ENCODE data around the gene EIF4B. TPM values are rescaled to one million over a fixed set of nuclear protein-coding genes. Genes with fewer than 3 reads are reported as not detected.
"Not testable (repeated sequence)": the region's sequence is repeated elsewhere in the genome, so short reads cannot be mapped to it uniquely, and the experiment has no call there.

EIF4B gene
- total and polyA plus RNA-seq, 4 donors, result 147 to 439 (median 306) TPM

DNA sequence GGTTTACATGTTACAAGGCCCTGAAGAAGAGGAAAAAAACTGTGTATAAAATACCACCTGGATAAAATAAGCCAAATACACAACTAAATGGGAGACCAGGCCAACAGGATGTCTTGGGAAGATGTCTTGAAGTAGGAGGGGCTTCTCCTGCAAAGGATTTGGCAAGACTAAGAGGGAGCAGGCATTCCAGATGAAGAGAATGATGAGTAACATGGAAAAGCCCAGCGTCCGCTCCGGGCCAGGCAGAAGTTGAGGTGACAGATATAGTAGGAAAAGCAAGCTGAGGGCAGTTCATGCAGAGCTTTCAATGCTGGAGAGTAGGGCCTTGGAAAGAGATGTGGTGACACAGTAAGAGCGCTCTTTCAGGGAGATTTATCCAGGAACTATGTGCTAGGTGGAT is 16.1 kb upstream of the EIF4B start:
- no peak overlapping the region for H3K27ac ChIP-seq (ENCODE audit: low read depth in 1 of 2, low read length in 2 of 2)
- no peaks in the 10 kb centered on the region for H3K36me3 ChIP-seq (ENCODE audit: control insufficient read depth in 1 of 2, insufficient read depth in 2 of 2, low read length in 1 of 2)
- peak in 1 of 2 donors; percentile 22 for DNase-seq
- ATAC-seq (ENCODE audit: low FRiP score), result no peak
- WGBS, 2 donors, result 93 to 94% methylated on average over 4 of the region's 4 CpGs
- H3K9me3 ChIP-seq (ENCODE audit: control insufficient read depth, low read length), result no peaks in the 10 kb centered on the region
- no peaks in the 10 kb centered on the region for H3K27me3 ChIP-seq (ENCODE audit: control insufficient read depth in 1 of 2, insufficient read depth in 2 of 2, low read length in 1 of 2)
- H3K4me3 ChIP-seq (ENCODE audit: low read length in 2 of 2), result no peak overlapping the region
- intact Hi-C loops (cut with DNase I), result no loop called here
- no peaks in the 10 kb centered on the region for H3K4me1 ChIP-seq (ENCODE audit: control insufficient read depth in 1 of 2, insufficient read depth in 2 of 2, low read length in 2 of 2)

DNA sequence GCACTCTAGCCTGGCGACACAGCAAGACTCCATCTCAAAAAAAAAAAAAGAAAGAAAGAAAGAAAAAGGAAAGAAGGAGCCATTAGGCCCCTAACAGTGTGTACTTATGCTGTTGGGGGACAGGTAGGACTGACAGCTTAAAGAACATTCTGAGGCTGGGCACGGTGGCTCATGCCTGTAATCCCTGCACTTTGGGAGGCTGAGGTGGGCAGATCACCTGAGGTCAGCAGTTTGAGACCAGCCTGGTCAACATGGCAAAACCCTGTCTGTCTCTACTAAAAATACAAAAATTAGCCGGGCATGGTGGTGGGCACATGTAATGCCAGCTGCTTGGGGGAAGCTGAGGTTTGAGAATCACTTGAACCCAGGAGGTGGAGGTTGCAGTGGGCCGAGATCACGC is 14.0 kb upstream of the EIF4B start:
- intact Hi-C loops (cut with DNase I); H3K36me3 ChIP-seq (ENCODE audit: control insufficient read depth in 1 of 2, insufficient read depth in 2 of 2, low read length in 1 of 2); H3K27me3 ChIP-seq (ENCODE audit: control insufficient read depth in 1 of 2, insufficient read depth in 2 of 2, low read length in 1 of 2); H3K9me3 ChIP-seq (ENCODE audit: control insufficient read depth, low read length); H3K4me3 ChIP-seq (ENCODE audit: low read length in 2 of 2); ATAC-seq (ENCODE audit: low FRiP score); H3K4me1 ChIP-seq (ENCODE audit: control insufficient read depth in 1 of 2, insufficient read depth in 2 of 2, low read length in 2 of 2); H3K27ac ChIP-seq (ENCODE audit: low read depth in 1 of 2, low read length in 2 of 2): not testable (repeated sequence)
- WGBS, 2 donors, result 89 to 95% methylated on average over 5 of the region's 5 CpGs
- peak in 1 of 2 donors; percentile 24 for DNase-seq

- no peak for ATAC-seq (ENCODE audit: low FRiP score)
- 73 to 77% methylated on average over 7 of the region's 7 CpGs for WGBS, 2 donors
- Histone ChIP-seq H3K36me3 (ENCODE audit: control insufficient read depth in 1 of 2, insufficient read depth in 2 of 2, low read length in 1 of 2) (no peaks in the 10 kb centered on the region), H3K27ac (ENCODE audit: low read depth in 1 of 2, low read length in 2 of 2) (no peak overlapping the region), H3K4me1 (ENCODE audit: control insufficient read depth in 1 of 2, insufficient read depth in 2 of 2, low read length in 2 of 2) (no peaks in the 10 kb centered on the region), H3K4me3 (ENCODE audit: low read length in 2 of 2) (no peak overlapping the region), H3K27me3 (ENCODE audit: control insufficient read depth in 1 of 2, insufficient read depth in 2 of 2, low read length in 1 of 2) (no peaks in the 10 kb centered on the region), H3K9me3 (ENCODE audit: control insufficient read depth, low read length) (no peaks in the 10 kb centered on the region)
- intact Hi-C loops (cut with DNase I), result no loop called here
- DNase-seq, result peak in 1 of 2 donors; percentile 24
These were observed 13.3 kb upstream of the EIF4B start for GRCh38 chr12:52992699-52993557.

GRCh38 chr12:52993558-52993869 is 12.7 kb upstream of the EIF4B start:
- Histone ChIP-seq H3K4me3 (ENCODE audit: low read length in 2 of 2) (no peak overlapping the region), H3K9me3 (ENCODE audit: control insufficient read depth, low read length) (no peaks in the 10 kb centered on the region), H3K4me1 (ENCODE audit: control insufficient read depth in 1 of 2, insufficient read depth in 2 of 2, low read length in 2 of 2) (no peaks in the 10 kb centered on the region), H3K27me3 (ENCODE audit: control insufficient read depth in 1 of 2, insufficient read depth in 2 of 2, low read length in 1 of 2) (no peaks in the 10 kb centered on the region), H3K36me3 (ENCODE audit: control insufficient read depth in 1 of 2, insufficient read depth in 2 of 2, low read length in 1 of 2) (no peaks in the 10 kb centered on the region), H3K27ac (ENCODE audit: low read depth in 1 of 2, low read length in 2 of 2) (no peak overlapping the region)
- DNase-seq (peak in 1 of 2 donors; percentile 3), ATAC-seq (ENCODE audit: low FRiP score) (no peak)
- intact Hi-C loops (cut with DNase I), result no loop called here

- H3K4me3 ChIP-seq (ENCODE audit: low read length in 2 of 2), result no peak overlapping the region
- H3K27ac ChIP-seq (ENCODE audit: low read depth in 1 of 2, low read length in 2 of 2), result no peak overlapping the region
- no peaks in the 10 kb centered on the region for H3K9me3 ChIP-seq (ENCODE audit: control insufficient read depth, low read length)
- intact Hi-C loops (cut with DNase I), result no loop called here
- ATAC-seq (ENCODE audit: low FRiP score) (no peak), DNase-seq (no peak)
- peaks cover 0 to 2% of the 10 kb centered on the region in 2 donors for H3K4me1 ChIP-seq (ENCODE audit: control insufficient read depth in 1 of 2, insufficient read depth in 2 of 2, low read length in 2 of 2)
- no peaks in the 10 kb centered on the region for H3K27me3 ChIP-seq (ENCODE audit: control insufficient read depth in 1 of 2, insufficient read depth in 2 of 2, low read length in 1 of 2)
- no peaks in the 10 kb centered on the region for H3K36me3 ChIP-seq (ENCODE audit: control insufficient read depth in 1 of 2, insufficient read depth in 2 of 2, low read length in 1 of 2)
- WGBS, 2 donors, result 56 to 58% methylated on average over 5 of the region's 5 CpGs
These were observed 2.1 kb upstream of the EIF4B start for GRCh38 chr12:53004178-53004577.

GRCh38 chr12:53004582-53004981 is 1.7 kb upstream of the EIF4B start:
- H3K9me3 ChIP-seq (ENCODE audit: control insufficient read depth, low read length), result no peaks in the 10 kb centered on the region
- intact Hi-C loops (cut with DNase I), result no loop called here

GRCh38 chr12:53005215-53005985 is 856 bp upstream of the EIF4B start:
- Histone ChIP-seq H3K4me1 (ENCODE audit: control insufficient read depth in 1 of 2, insufficient read depth in 2 of 2, low read length in 2 of 2) (peaks cover 0 to 2% of the 10 kb centered on the region in 2 donors), H3K36me3 (ENCODE audit: control insufficient read depth in 1 of 2, insufficient read depth in 2 of 2, low read length in 1 of 2) (no peaks in the 10 kb centered on the region), H3K27ac (ENCODE audit: low read depth in 1 of 2, low read length in 2 of 2) (no peak overlapping the region), H3K27me3 (ENCODE audit: control insufficient read depth in 1 of 2, insufficient read depth in 2 of 2, low read length in 1 of 2) (no peaks in the 10 kb centered on the region), H3K9me3 (ENCODE audit: control insufficient read depth, low read length) (no peaks in the 10 kb centered on the region), H3K4me3 (ENCODE audit: low read length in 2 of 2) (peak overlapping the region; percentile 20 to 27)
- ATAC-seq (ENCODE audit: low FRiP score) (no peak), DNase-seq (peak in 1 of 2 donors; percentile 62)
- 7 to 11% methylated on average over 28 of the region's 28 CpGs for WGBS, 2 donors
- intact Hi-C loops (cut with DNase I), result no loop called here

More at GRCh38 chr12:53004582-53004981, 1.7 kb upstream of the EIF4B start:
- no peak overlapping the region for H3K4me3 ChIP-seq (ENCODE audit: low read length in 2 of 2)
- peaks cover 0 to 2% of the 10 kb centered on the region in 2 donors for H3K4me1 ChIP-seq (ENCODE audit: control insufficient read depth in 1 of 2, insufficient read depth in 2 of 2, low read length in 2 of 2)
- H3K27ac ChIP-seq (ENCODE audit: low read depth in 1 of 2, low read length in 2 of 2), result no peak overlapping the region
- no peaks in the 10 kb centered on the region for H3K36me3 ChIP-seq (ENCODE audit: control insufficient read depth in 1 of 2, insufficient read depth in 2 of 2, low read length in 1 of 2)
- ATAC-seq (ENCODE audit: low FRiP score), result no peak
- DNase-seq, result no peak
- WGBS, 2 donors, result 87 to 88% methylated on average over 2 of the region's 2 CpGs
- no peaks in the 10 kb centered on the region for H3K27me3 ChIP-seq (ENCODE audit: control insufficient read depth in 1 of 2, insufficient read depth in 2 of 2, low read length in 1 of 2)

- ATAC-seq (ENCODE audit: low FRiP score) (peak; percentile 49), DNase-seq (peak; percentile 81 to 91)
- intact Hi-C loops (cut with DNase I), result no loop called here
- WGBS, 2 donors, result 0% methylated on average over 38 of the region's 38 CpGs
- Histone ChIP-seq H3K4me1 (ENCODE audit: control insufficient read depth in 1 of 2, insufficient read depth in 2 of 2, low read length in 2 of 2) (peaks cover 0 to 2% of the 10 kb centered on the region in 2 donors), H3K36me3 (ENCODE audit: control insufficient read depth in 1 of 2, insufficient read depth in 2 of 2, low read length in 1 of 2) (no peaks in the 10 kb centered on the region), H3K4me3 (ENCODE audit: low read length in 2 of 2) (peak overlapping the region; percentile 61 to 95), H3K27me3 (ENCODE audit: control insufficient read depth in 1 of 2, insufficient read depth in 2 of 2, low read length in 1 of 2) (no peaks in the 10 kb centered on the region), H3K9me3 (ENCODE audit: control insufficient read depth, low read length) (no peaks in the 10 kb centered on the region), H3K27ac (ENCODE audit: low read depth in 1 of 2, low read length in 2 of 2) (peak overlapping the region in 1 of 2 donors; percentile 53)
These were observed 604 bp downstream of the EIF4B start for GRCh38 chr12:53006810-53007309.

All from aorta (tissue), 5 donors.